Prostate gland (tissue), 2 donors: Measurements from ENCODE around the gene CCDC136. TPM values are rescaled to one million over a fixed set of nuclear protein-coding genes. Genes with fewer than 3 reads are reported as not detected.

ENCODE experiments used
- DNase-seq: peaks from one replicate; pipeline ENCODE4 v3.0.0-alpha.2; 2019; ENCODE audit warnings: low spot score
- H3K27ac ChIP-seq, 2 donors: fragments of 200-600 bp; sonication (generic); 2 replicates each; pipeline ENCODE4 v1.5.1; 2017 to 2019
- H3K27me3 ChIP-seq: fragments of 200-600 bp; sonication (generic); replicated peaks from 2 replicates; pipeline ENCODE4 v1.5.1; 2019; ENCODE audit not compliant: insufficient read depth
- H3K36me3 ChIP-seq, 2 donors: fragments of 200-600 bp; sonication (generic); 1 replicate in 1 of 2; 2 replicates in 1 of 2; pipeline versions ENCODE4 v1.5.1 to v1.8.1; 2017 to 2019
- H3K4me1 ChIP-seq: fragments of 200-600 bp; sonication (generic); replicated peaks from 2 replicates; pipeline ENCODE4 v1.5.1; 2019
- H3K4me3 ChIP-seq, 2 donors: fragments of 200-600 bp; sonication (generic); 2 replicates each; pipeline ENCODE4 v1.5.1; 2017 to 2019
- H3K9me3 ChIP-seq: fragments of 200-600 bp; sonication (generic); 2 replicates; pipeline ENCODE4 v1.5.1; 2017
- CTCF ChIP-seq, 4 experiments: fragments of 200-600 bp in 2 of 4; fragments of 450-650 bp in 2 of 4; sonication (generic) in 2 of 4; IDR thresholded peaks; 1 replicate in 3 of 4; 2 replicates in 1 of 4; pipeline ENCODE4 v1.5.1; 2016 to 2019; ENCODE audit warnings: antibody characterized with exemption in 4 of 4, mild to moderate bottlenecking in 2 of 4, moderate library complexity in 2 of 4
- POLR2A ChIP-seq: fragments of 450-650 bp; IDR thresholded peaks from one replicate; pipeline ENCODE4 v1.6.1; 2016; ENCODE audit warnings: antibody characterized with exemption, mild to moderate bottlenecking
- POLR2AphosphoS5 ChIP-seq: sonication (generic); formaldehyde crosslinking; IDR thresholded peaks from one replicate; pipeline ENCODE4 v1.6.1; 2017; ENCODE audit warnings: antibody characterized with exemption
- WGBS: methylation state at CpG from one replicate; pipeline ENCODE4 v1.1.5; 2018; 5-methylcytosine and 5-hydroxymethylcytosine counted together
- intact Hi-C: fragments of 100-400 bp; cut with DNase I; formaldehyde crosslinking; loops from one replicate; pipeline ENCODE4 v1.14.2; 2022
- total RNA-seq, 2 donors: library from RNA; depleted of rRNA; stranded (reverse); fragments of >200 nt; gene quantifications; one replicate each; pipeline ENCODE4 v1.1.0, GENCODE V29; 2016

CCDC136 gene
- total RNA-seq, result 10 to 100 TPM; 11.7 to 61.2 TPM

DNA sequence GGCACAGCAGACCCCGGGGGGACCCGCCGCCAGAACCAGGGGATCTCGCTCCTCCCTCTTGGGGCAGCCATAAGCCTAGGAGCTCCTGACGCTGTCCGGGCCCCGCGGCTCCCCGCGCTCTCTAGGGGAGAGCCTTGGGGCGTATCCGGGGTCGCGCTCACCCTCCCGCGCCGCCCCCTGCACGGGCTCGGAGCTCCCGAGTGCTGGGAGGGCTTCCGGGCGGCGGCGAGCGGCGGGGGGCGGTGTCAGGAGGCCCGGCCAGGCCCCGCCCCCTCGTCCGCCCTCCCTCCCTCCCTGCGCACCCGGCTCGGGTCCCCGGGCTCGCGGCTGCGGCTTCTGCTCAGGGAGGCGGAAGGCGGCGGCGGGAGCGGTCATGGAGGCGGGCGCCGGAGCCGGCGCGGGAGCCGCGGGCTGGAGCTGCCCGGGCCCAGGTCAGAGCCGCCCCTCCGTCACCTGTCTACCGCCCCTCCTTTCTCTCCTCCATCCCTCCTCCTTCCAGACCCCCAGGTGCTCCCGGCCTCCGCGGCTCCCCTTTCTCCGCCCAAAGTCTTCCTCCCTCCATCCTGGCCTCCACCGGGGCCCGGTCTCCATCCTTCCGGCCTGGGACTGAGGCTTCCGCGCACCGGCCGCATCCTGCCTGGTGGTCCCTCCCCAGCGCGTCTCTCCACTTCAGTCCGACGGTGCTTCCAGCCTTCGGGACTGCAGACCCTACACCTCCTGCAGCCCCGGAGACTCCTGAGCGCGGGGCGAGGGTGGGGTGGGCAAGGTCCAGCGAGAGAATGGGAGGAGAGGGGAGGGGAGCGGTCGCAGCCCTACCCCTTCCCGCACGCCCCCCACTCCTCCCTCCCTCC lies at the start of gene CCDC136:
TSS of gene CCDC136 (plus strand) at position 848 of the 851 bp plus-strand sequence. CDS start 444 bp downstream, outside the sequence.
- WGBS, result 1% methylated on average over 65 of the region's 80 CpGs
- DNase-seq, result peak; percentile 60

DNA sequence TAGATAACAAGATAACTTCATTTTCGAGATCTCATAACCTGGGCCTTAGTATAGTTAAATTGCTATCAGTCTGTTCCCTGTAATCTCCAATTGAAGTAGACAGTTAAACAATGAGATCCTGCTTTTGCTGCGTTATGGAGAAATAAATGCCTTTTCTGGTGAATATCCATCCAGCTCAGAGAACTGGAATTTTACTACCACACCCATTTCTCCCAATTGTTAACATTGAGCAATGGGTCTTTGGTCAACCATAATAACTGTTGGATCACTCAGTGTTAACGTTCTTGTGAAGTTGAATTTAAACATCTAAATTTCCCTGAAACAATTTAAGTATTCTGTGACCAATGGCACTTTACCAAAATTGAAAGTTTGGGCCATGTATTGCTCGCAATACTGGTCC lies 49.6 kb upstream of the CCDC136 start:
- WGBS, result 59% methylated on average over 4 of the region's 4 CpGs
- Histone ChIP-seq H3K4me3 (no peak overlapping the region), H3K9me3 (no peaks in the 10 kb centered on the region), H3K27ac (no peak overlapping the region), H3K36me3 (no peaks in the 10 kb centered on the region), H3K4me1 (peaks cover 18% of the 10 kb centered on the region), H3K27me3 (no peaks in the 10 kb centered on the region)
- DNase-seq, result no peak
- TF ChIP-seq POLR2A, result no peak
- TF ChIP-seq CTCF (IDR thresholded peaks at IDR 0.05), result no peak
- TF ChIP-seq POLR2AphosphoS5, result no peak
- intact Hi-C loops, result no loop called here

More for the DNA sequence above, at the start of gene CCDC136:
- Histone ChIP-seq H3K36me3 (no peaks in the 10 kb centered on the region), H3K27me3 (no peaks in the 10 kb centered on the region), H3K9me3 (no peaks in the 10 kb centered on the region), H3K4me1 (no peaks in the 10 kb centered on the region), H3K27ac (peak within 1 kb of the TSS; percentile 76 to 77), H3K4me3 (peak within 1 kb of the TSS; percentile 75 to 89)
- intact Hi-C loops, result loop anchor here (5.0 kb wide), 2 partner anchors 34 to 36 kb away; no protein-coding TSS in a partner anchor
- TF ChIP-seq CTCF (IDR thresholded peaks at IDR 0.05) (no peak), POLR2AphosphoS5 (peak; percentile 22), POLR2A (peak; percentile 33)

- Histone ChIP-seq H3K36me3 (no peaks in the 10 kb centered on the region), H3K4me3 (no peak overlapping the region), H3K27ac (no peak overlapping the region), H3K9me3 (no peaks in the 10 kb centered on the region), H3K27me3 (no peaks in the 10 kb centered on the region), H3K4me1 (peaks cover 16% of the 10 kb centered on the region)
- TF ChIP-seq CTCF (IDR thresholded peaks at IDR 0.05) (no peak), POLR2AphosphoS5 (no peak), POLR2A (no peak)
- intact Hi-C loops, result no loop called here
- DNase-seq, result no peak
- WGBS, result 85% methylated on average over 7 of the region's 7 CpGs
Measured at GRCh38 chr7:128743112-128743772, 48.5 kb upstream of the CCDC136 start.

GRCh38 chr7:128744366-128744905 lies 47.3 kb upstream of the CCDC136 start:
- TF ChIP-seq POLR2A, result no peak
- no peak for TF ChIP-seq CTCF (IDR thresholded peaks at IDR 0.05)
- TF ChIP-seq POLR2AphosphoS5, result no peak
- Histone ChIP-seq H3K4me1 (peaks cover 13% of the 10 kb centered on the region), H3K36me3 (no peaks in the 10 kb centered on the region), H3K4me3 (no peak overlapping the region), H3K27me3 (no peaks in the 10 kb centered on the region), H3K9me3 (no peaks in the 10 kb centered on the region), H3K27ac (no peak overlapping the region)
- no peak for DNase-seq
- intact Hi-C loops, result no loop called here
- WGBS, result 40% methylated on average over 2 of the region's 2 CpGs
